Measurements from ENCODE around the gene COL4A1.

DNA sequence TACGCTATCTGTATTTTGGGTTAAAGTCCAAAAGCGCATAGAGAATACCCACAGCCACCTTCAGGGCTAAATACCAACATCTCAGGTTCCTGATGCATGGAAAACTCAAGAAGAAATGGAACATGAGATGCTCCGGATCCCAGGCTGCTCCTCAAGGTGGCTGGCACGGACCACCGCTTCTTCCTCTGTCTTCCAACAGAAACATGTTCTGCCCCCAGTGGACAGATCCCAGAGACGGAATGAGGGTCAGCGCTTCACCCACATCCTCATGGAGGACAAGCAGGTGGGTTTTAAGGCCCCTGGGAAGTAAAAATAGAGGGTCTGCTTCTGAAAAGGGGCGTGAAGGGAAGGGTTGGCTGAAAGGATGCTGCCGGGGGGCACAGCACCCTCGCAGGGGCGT is 17.3 kb downstream of the COL4A1 start:
- no peak for TF ChIP-seq EZH2 (optimal IDR thresholded peaks at IDR 0.05; ENCODE audit: low read depth, low read length)
- TF ChIP-seq, protein P1, sequence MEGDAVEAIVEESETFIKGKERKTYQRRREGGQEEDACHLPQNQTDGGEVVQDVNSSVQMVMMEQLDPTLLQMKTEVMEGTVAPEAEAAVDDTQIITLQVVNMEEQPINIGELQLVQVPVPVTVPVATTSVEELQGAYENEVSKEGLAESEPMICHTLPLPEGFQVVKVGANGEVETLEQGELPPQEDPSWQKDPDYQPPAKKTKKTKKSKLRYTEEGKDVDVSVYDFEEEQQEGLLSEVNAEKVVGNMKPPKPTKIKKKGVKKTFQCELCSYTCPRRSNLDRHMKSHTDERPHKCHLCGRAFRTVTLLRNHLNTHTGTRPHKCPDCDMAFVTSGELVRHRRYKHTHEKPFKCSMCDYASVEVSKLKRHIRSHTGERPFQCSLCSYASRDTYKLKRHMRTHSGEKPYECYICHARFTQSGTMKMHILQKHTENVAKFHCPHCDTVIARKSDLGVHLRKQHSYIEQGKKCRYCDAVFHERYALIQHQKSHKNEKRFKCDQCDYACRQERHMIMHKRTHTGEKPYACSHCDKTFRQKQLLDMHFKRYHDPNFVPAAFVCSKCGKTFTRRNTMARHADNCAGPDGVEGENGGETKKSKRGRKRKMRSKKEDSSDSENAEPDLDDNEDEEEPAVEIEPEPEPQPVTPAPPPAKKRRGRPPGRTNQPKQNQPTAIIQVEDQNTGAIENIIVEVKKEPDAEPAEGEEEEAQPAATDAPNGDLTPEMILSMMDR (IDR thresholded peaks at IDR 0.05; ENCODE audit: low read length), result no peak

All from MM.1S (cell line).